GM18526 (cell line): ENCODE data around the gene DPYSL4.

Experiments used
- POLR2A ChIP-seq: IDR thresholded peaks from 3 replicates; pipeline ENCODE4 v1.6.1; 2011; ENCODE audit not compliant: insufficient read length; ENCODE audit errors: extremely low read depth

The DPYSL4 gene

DNA sequence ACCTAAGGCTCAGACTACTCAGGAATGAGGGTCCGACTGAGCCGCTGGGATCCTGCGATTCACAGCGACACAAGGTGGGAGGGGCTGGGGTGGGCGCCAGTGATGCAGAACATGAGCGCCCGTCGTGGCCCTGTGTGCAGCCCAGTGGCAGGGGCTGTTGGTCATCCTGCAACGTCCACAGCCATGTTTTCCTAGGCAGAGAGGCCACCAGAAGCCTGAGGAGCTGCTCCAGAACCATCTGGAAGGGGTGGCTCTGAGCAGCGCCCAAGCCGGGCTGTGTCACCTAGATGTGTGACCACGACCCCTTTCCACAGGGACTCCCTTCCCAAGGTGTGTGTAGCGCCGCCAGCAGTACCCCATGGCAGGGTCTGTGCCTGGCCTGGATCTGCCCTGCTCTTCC is 24.5 kb downstream of the DPYSL4 start:
- TF ChIP-seq POLR2A = no peak

DNA sequence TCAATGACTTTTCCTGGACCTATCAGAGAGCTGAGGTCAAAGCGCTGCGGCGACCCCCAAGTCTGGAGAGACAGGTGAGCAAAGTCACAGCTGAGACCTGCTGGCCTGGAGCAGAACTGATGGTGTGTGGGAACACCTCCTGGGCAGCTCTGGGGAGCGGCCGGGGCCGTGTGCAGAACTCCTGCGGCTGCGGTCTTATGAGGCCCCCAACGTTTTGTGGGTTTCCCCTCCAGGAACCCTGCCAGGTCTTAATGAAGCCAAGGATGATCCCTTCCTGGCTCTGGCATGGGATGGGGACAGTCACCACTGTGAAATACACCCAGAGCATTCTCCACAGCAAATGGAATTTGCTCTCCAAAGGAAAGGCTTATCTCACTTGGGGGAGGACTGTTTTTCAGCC is 26.1 kb downstream of the DPYSL4 start:
- TF ChIP-seq POLR2A = no peak

DNA sequence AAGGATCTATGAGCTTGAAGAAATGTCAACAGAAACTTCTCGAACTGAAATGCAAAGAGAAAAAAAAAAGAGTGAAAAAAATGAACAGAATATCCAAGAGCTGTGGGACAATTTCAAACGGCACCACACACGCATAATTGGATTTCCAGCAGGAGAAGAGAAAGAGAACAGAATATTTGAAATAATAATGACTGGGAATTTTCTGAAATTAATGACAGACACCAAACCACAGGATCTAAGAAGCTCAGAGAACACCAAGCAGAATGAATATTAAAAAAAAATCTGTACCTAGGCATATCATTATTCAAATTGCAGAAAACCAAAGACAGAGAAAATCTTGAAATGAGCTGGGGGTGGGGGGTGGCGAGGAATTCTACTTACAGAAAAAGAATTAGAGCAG is 27.2 kb downstream of the DPYSL4 start:
- TF ChIP-seq POLR2A = no peak

DNA sequence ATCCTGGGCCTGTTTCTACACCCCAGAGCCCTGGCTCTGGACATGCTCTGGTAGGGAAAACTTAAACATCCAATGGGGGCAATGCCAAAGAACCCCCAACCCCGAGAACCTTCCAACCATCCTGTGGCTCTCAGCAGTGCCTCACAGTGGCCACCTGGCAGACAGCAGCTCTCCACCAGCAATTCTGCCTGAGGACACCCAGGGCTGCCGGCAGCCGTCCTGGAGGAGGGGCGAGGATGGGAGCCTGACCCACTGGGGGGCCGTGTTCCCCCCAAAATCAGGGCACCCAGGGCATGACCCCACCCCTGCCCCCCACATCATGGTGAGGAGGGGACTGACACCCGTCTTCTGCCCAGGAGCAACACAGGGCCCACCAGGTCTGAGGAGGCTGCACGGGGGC is 32.7 kb downstream of the DPYSL4 start:
- TF ChIP-seq POLR2A = no peak

DNA sequence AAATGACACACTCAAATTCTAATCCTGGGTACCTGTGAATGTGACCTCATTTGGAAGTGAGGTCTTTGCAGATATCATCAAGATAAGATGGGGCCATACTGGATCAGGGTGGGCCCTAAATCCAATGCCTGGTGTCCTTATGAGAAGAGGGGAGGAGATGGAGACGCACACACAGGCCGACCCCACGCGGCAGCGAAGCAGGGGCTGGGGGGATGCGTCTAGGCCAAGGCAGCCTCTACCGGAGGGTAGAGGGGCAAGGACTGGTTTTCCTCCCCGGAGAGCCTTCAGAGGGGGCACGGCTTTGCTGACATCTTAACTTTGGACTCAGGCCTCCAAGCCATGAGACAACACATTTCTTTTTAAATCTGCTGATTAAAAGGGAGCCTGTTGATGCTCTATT is 33.3 kb downstream of the DPYSL4 start:
- TF ChIP-seq POLR2A = no peak

DNA sequence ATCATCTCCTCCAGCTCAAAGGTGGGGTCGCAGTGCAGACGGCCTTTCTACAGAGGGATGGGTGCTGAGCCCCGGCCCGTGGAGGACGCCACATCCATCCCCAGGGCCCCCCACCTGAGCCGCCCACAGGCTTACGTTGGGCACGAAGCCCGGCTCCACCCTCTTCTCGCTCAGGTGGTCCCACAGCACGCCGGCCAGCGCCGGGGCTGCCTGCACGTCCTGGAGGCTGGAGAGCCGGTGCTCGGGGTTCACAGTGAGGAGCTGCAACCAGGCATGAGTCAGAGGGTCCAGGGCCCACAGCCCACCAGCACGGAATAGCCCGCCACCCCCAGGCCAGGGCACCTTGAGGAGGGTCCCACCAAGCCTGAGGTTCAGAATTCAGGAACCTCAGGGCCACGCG is 36.0 kb downstream of the DPYSL4 start:
- TF ChIP-seq POLR2A = no peak

DNA sequence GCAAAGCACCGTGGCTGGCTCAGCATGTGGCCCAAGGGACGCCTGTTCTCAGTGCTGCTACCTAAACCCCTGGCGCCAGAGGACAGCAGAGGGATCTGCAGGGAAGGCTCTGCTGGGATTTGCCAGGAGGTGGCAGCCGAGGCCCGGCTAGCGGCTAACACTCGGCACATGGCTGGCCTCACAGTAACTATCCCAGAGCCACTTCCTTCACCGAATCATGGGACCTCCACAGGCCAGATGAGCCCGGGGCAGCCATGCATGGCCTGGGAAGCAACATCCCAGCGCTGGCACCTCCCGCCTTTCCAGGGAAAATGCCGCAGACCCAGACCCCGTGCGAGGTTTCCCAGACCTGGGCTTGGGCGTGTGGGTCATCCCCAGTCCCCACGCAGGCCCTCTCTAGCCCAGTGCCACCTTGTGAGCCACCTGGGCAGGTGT is 36.4 kb downstream of the DPYSL4 start:
- no peak for TF ChIP-seq POLR2A

DNA sequence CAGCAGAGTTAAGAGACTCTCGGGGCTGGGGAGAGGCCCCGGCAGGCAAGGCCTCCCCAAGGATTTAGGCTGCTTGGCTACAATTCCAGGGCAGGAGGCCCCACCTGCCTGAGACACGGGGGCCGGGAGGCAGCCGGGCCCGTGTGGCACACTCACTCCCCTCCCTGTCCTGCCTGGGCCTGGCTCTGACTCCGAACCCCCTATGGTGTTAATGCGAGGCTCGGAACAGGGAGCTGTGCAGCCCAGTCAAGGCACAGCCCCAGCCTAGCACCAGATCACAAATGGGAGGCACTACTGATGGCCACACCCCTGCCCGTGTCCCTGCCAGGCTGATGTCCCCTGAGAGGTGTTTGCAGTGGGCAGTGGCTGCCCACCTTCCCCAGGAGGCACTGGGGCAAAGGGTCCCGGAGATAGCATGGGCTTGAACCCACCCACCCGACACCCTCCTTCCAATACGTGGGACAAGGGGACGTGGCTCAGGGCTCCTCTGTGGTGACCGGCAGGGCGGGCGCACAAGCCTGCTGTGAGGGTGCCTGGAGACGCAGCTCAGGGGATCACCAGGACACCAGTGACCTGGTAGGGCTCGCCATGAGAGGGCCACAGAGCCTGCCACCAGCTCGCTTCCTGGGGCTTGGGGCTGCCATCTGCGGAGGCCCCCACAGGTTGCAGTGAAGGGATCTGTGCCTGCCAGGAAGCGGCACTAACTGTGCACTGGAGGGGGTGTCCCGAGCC is 37.0 kb downstream of the DPYSL4 start:
- no peak for TF ChIP-seq POLR2A

DNA sequence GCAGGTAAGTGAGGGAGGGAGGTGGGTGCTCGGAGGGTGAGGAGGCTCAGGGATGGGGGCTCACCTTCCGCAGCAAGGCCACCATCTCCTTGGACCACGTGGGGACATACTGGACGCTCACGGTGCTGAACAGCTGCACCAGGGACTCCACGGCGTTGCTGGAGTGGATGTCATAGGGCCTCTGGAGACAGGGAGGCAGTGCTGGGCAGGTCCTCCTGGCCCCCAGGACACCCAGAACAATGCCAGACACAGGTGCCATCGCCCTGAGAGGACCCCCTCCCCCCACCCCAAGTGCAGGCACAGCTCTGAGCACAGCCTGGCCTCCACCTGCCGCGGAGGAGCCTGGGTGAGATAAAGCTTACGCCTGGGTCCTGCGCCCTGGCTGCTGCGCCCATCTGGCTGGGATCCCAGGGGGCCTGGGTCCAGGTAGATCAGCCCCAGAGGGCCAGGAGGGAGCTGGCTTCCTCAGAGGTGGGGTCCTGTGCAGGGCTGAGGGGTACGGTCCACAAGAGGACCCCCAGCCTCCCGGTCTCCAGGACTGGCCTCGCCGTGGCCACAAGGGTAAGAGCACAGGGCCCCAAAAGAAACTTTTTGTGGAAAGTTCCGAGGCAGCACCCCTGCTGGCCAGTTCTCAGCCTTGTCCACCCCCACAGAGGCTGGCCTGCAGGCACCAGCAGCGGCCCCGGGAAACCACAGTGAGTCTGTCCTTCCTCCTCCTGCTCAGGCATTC is 37.8 kb downstream of the DPYSL4 start:
- TF ChIP-seq POLR2A = no peak

DNA sequence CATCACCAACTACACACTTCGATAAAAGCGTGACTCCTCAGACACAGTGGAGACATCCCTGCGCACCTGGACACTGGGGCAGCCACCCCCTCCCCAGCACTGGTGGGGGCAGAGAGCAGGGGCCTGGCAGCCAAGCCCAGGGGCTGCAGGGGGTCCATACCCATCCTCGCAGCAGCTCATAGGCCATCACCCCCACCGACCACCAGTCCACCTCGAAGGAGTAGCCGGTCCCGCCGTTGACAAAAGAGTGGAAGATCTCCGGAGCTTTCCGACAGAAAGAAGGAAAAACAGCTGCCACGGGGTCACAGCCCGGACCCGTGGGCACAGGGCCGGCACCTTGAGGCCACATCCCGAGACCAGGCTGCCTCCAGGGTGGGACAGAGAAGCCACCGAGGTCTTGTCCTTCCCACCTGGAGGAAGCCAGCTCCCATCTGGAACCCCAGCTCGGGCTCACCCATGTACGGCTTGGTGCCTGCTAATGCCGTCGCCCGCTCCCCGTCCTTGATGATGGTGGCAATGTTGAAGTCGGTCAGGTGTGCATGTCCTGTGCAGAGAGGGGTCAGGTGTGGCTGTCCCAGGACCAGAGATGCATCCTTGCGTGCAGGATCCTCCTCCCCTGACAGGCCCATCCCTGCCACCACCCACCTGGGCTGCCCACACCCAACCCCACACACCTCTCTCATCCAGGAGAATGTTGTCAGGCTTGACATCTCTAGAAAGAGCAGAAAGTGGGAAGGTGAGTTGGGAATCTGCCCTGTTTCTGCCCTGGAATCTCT is 38.5 kb downstream of the DPYSL4 start:
- TF ChIP-seq POLR2A = no peak

DNA sequence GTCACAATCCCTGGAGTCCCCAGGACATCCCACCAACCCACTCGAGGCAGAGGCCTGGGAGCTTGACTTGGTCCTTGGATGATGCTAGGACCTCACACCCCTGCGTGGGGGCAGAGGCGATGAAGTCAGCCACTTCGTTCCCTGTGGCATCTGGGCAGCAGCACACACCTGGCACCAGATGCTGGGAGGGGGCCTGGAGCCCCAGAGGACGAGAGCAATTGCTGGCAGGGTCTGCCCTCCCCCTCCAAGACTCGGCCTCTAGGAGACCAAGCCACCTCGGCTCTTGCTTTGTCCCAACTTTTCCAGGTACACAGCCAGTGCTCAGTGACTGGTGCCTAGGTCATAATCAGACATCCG is 39.1 kb downstream of the DPYSL4 start:
- no peak for TF ChIP-seq POLR2A

DNA sequence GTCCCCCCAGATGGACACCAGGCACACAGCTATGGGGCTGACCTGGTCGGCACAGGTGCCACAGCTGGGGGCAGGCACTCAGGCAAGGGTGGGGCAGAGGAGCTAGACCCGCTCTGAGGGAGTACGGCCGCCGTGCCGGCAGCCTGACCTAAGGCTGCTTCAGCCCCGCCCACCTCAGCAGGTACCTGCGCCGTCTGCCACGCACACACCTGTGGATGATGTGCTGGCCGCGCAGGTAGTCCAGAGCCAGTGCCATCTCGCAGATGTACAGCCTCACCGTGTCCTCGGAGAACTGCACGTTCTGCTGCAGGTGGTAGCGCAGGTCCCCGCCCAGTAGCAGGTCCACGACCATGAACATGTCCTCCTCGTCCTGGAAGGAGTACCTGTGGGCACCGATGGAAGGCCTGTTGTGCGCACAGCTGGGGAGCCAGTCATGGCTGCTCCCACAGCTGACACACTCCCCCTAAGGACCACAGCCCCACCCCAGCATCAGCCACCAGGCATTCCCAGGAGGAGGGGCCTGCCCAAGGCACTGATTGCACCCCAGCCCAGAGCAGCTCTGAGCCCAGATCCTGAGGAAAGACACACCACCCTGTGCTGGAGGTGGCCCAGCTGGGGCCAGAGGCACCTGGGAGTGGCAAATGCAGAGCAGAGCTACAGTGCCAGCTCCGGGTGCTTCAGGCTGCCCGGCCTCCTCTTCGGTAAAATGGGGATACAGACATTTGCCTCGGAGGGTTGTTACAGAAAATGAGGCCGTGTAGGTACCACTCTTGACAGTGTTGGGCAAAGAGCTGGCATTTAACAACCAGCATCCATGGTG is 40.0 kb downstream of the DPYSL4 start:
- no peak for TF ChIP-seq POLR2A

DNA sequence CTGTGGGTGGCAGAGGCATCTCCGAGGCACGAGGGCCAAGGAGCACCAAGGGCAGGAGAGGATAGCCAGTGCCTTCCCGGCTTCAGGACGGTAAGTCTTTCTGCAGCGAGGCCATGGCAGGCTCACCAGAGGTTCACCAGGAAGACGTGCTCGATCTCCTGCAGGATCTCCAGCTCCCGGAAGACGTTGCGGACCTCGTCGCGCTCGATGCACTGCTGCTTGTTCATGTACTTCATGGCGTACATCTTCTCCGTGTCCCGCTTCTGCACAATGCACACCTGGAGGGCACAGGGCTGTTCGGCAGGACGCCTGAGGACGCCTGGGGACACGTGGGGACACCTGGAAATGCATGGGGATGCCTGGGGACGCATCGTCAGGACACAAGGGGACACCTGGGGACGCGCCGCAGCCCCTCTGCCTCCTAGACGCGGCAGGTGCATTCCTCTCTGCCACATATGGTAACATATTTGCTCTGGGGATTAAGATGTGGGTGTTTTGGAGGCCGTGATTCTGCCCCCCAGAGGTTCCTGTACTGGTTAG is 41.2 kb downstream of the DPYSL4 start:
- no peak for TF ChIP-seq POLR2A

DNA sequence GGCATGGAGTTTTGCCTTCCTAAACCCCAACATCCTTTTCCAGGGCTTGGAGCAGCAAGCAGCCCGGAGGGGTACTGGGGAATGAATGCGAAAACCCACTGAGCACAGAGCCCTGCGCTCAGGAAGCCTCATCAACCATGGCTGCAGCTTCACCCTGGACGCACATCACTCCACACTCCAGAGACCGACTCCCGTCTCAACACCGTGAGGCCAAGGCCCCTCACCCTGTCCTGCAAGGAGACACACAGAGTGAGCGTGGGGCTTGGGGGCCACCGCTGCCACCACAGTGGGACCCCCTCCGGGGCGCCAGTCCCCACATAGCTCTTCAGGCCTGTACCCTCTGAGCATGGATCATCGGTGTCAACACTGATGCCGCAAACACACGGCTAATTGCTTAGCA is 41.9 kb downstream of the DPYSL4 start:
- no peak for TF ChIP-seq POLR2A

DNA sequence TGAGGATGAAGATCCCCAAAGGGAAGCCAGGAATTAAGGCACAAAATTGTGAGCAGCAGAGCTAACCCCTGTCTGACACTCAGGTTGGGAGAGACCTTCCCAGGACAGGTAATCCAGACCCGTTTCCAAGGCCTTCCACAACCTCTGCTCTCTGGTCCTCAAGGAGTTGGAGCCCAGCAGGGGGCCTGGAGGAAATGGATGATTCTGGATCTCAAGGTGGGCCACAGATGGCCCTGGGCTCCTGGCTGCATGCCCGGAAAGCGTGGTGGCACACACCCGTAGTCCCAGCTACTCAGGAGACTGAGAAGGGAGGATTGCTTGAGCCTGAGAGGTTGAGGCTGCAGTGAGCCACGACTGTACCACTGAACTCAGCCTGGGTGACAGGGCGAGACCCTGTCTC is 42.3 kb downstream of the DPYSL4 start:
- TF ChIP-seq POLR2A = no peak
